A673 (cell line): ENCODE data around the gene TMEM198.

Experiments
- EZH2 ChIP-seq: fragments of 200-600 bp; sonication (generic); IDR thresholded peaks from 2 replicates; pipeline ENCODE4 v1.6.1; 2017; ENCODE audit warnings: borderline replicate concordance, low read depth, mild to moderate bottlenecking, mixed read lengths, antibody characterized with exemption, low read length; ENCODE audit not compliant: poor library complexity, severe bottlenecking
- TF ChIP-seq, protein P1 (sequence below): fragments of 300-800, 200-600 bp; sonication (generic); conservative IDR thresholded peaks from 2 replicates; pipeline ENCODE4 v1.5.1; 2017; ENCODE audit warnings: low read depth, mild to moderate bottlenecking, antibody characterized with exemption, low read length, moderate library complexity, mixed read lengths

DNA sequence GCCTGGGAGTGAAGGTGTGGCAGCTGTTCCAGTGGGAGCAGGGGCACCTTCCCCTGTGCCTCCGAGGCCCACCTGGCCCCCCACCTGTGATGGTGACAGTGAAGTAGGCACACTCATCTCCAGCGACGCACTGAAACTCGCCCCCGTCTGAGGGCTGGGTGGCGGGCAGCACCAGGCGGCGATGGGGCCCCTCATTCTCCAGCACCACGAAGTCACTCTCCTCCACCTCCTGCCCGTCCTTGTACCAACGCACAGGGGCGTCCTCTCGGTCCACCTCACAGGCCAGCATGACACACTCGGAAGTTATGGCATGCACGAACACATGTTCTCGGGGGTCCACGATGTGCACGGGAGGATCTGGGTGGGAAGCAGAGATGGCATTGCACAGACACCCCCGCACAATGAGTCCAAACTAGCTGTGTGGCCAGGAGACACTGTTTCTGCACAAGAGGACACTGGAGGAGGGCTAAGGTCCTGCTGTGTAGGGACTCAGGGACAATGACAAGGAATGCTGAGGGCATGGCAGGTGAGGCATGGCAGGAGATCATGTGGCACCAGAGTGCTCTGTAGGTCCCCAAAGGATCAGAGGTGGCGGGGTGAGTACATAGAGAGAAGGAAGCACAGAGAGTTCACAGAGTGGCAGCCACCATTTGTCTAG is 19.6 kb downstream of the TMEM198 start:
- TF ChIP-seq, protein P1, sequence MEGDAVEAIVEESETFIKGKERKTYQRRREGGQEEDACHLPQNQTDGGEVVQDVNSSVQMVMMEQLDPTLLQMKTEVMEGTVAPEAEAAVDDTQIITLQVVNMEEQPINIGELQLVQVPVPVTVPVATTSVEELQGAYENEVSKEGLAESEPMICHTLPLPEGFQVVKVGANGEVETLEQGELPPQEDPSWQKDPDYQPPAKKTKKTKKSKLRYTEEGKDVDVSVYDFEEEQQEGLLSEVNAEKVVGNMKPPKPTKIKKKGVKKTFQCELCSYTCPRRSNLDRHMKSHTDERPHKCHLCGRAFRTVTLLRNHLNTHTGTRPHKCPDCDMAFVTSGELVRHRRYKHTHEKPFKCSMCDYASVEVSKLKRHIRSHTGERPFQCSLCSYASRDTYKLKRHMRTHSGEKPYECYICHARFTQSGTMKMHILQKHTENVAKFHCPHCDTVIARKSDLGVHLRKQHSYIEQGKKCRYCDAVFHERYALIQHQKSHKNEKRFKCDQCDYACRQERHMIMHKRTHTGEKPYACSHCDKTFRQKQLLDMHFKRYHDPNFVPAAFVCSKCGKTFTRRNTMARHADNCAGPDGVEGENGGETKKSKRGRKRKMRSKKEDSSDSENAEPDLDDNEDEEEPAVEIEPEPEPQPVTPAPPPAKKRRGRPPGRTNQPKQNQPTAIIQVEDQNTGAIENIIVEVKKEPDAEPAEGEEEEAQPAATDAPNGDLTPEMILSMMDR = no peak
- TF ChIP-seq EZH2 = no peak
